ENCODE results near the gene PRICKLE2.

PRICKLE2 gene

GRCh38 chr3:64234571-64234970, 9.3 kb upstream of the PRICKLE2 start:
- TF ChIP-seq GLIS3 (CRISPR knock-in tag; IDR thresholded peaks at IDR 0.05) (no peak), OSR1 (CRISPR knock-in tag; IDR thresholded peaks at IDR 0.05) (no peak), TOX (CRISPR knock-in tag; IDR thresholded peaks at IDR 0.05; ENCODE audit: borderline replicate concordance) (no peak), CREB5 (CRISPR knock-in tag; IDR thresholded peaks at IDR 0.05; ENCODE audit: low read depth) (no peak), TCF4 (CRISPR knock-in tag; IDR thresholded peaks at IDR 0.05; ENCODE audit: borderline replicate concordance) (no peak), ISL1 (CRISPR knock-in tag; IDR thresholded peaks at IDR 0.05) (no peak), ZNF8 (CRISPR knock-in tag; IDR thresholded peaks at IDR 0.05) (no peak), CSDC2 (CRISPR knock-in tag; IDR thresholded peaks at IDR 0.05) (no peak), ZC3H10 (CRISPR knock-in tag; IDR thresholded peaks at IDR 0.05) (no peak), PATZ1 (CRISPR knock-in tag; IDR thresholded peaks at IDR 0.05; ENCODE audit: borderline replicate concordance) (no peak), CSRNP3 (CRISPR knock-in tag; IDR thresholded peaks at IDR 0.05) (no peak), PPARA (CRISPR knock-in tag; IDR thresholded peaks at IDR 0.05; ENCODE audit: borderline replicate concordance) (no peak), RARB (CRISPR knock-in tag; IDR thresholded peaks at IDR 0.05) (no peak)
- no peak for ATAC-seq

- ATAC-seq, result no peak
- TF ChIP-seq ESRRG (CRISPR knock-in tag; IDR thresholded peaks at IDR 0.05) (no peak), ZFP30 (CRISPR knock-in tag; IDR thresholded peaks at IDR 0.05) (no peak)
These were observed 7.6 kb upstream of the PRICKLE2 start for GRCh38 chr3:64232821-64233220.

- ATAC-seq, result peak; percentile 50
- TF ChIP-seq ZNF565 (CRISPR knock-in tag; conservative IDR thresholded peaks at IDR 0.05; ENCODE audit: low read depth) (no peak), CSDC2 (CRISPR knock-in tag; IDR thresholded peaks at IDR 0.05) (no peak), OSR1 (CRISPR knock-in tag; IDR thresholded peaks at IDR 0.05) (no peak), TOX (CRISPR knock-in tag; IDR thresholded peaks at IDR 0.05; ENCODE audit: borderline replicate concordance) (no peak), TSHZ2 (CRISPR knock-in tag; IDR thresholded peaks at IDR 0.05) (no peak), ZFP30 (CRISPR knock-in tag; IDR thresholded peaks at IDR 0.05) (no peak), RARB (CRISPR knock-in tag; IDR thresholded peaks at IDR 0.05) (no peak), SNAI2 (CRISPR knock-in tag; IDR thresholded peaks at IDR 0.05) (no peak), BACH2 (CRISPR knock-in tag; IDR thresholded peaks at IDR 0.05; ENCODE audit: borderline replicate concordance) (no peak), ZFP3 (CRISPR knock-in tag; IDR thresholded peaks at IDR 0.05) (no peak), ESRRG (CRISPR knock-in tag; IDR thresholded peaks at IDR 0.05) (no peak), PPARA (CRISPR knock-in tag; IDR thresholded peaks at IDR 0.05; ENCODE audit: borderline replicate concordance) (no peak)
These were observed 4.6 kb upstream of the PRICKLE2 start for GRCh38 chr3:64229903-64230302.

- no peak for ATAC-seq
- TF ChIP-seq PATZ1 (CRISPR knock-in tag; IDR thresholded peaks at IDR 0.05; ENCODE audit: borderline replicate concordance), result no peak
- no peak for TF ChIP-seq ESRRG (CRISPR knock-in tag; IDR thresholded peaks at IDR 0.05)
- TF ChIP-seq CSDC2 (CRISPR knock-in tag; IDR thresholded peaks at IDR 0.05), result no peak
- TF ChIP-seq ISL1 (CRISPR knock-in tag; IDR thresholded peaks at IDR 0.05), result no peak
- TF ChIP-seq ZNF8 (CRISPR knock-in tag; IDR thresholded peaks at IDR 0.05), result no peak
- no peak for TF ChIP-seq ZNF70 (CRISPR knock-in tag; IDR thresholded peaks at IDR 0.05)
- no peak for TF ChIP-seq BACH2 (CRISPR knock-in tag; IDR thresholded peaks at IDR 0.05; ENCODE audit: borderline replicate concordance)
- TF ChIP-seq SNAI2 (CRISPR knock-in tag; IDR thresholded peaks at IDR 0.05), result no peak
- no peak for TF ChIP-seq ZFP3 (CRISPR knock-in tag; IDR thresholded peaks at IDR 0.05)
- TF ChIP-seq ZC3H10 (CRISPR knock-in tag; IDR thresholded peaks at IDR 0.05), result no peak
- no peak for TF ChIP-seq ZFP30 (CRISPR knock-in tag; IDR thresholded peaks at IDR 0.05)
- TF ChIP-seq TOX (CRISPR knock-in tag; IDR thresholded peaks at IDR 0.05; ENCODE audit: borderline replicate concordance), result no peak
- no peak for TF ChIP-seq GLIS3 (CRISPR knock-in tag; IDR thresholded peaks at IDR 0.05)
- TF ChIP-seq ARNTL (CRISPR knock-in tag; IDR thresholded peaks at IDR 0.05; ENCODE audit: borderline replicate concordance, low read depth), result no peak
- no peak for TF ChIP-seq TSHZ2 (CRISPR knock-in tag; IDR thresholded peaks at IDR 0.05)
- TF ChIP-seq OSR1 (CRISPR knock-in tag; IDR thresholded peaks at IDR 0.05), result no peak
These were observed 2.8 kb upstream of the PRICKLE2 start for GRCh38 chr3:64228110-64228509.

All from SK-N-SH treated with all-trans-retinoic acid at 6 μM for 48 hours (cell line).